Measurements from ENCODE around the gene MAP3K10.

The MAP3K10 gene

GRCh38 chr19:40234429-40235237 is 43.4 kb downstream of the MAP3K10 start:
- DNase-seq, result no peak

- no peak for DNase-seq
These were observed 44.2 kb downstream of the MAP3K10 start for GRCh38 chr19:40235238-40236025.

- no peak for DNase-seq
These were observed 44.8 kb downstream of the MAP3K10 start for GRCh38 chr19:40236026-40236355.

GRCh38 chr19:40236366-40236765 is 45.1 kb downstream of the MAP3K10 start:
- no peak for DNase-seq

- no peak for DNase-seq
These were observed 46.6 kb downstream of the MAP3K10 start for GRCh38 chr19:40237791-40238190.

GRCh38 chr19:40238775-40239174 is 47.5 kb downstream of the MAP3K10 start:
- DNase-seq, result no peak

- DNase-seq, result no peak
These were observed 48.4 kb downstream of the MAP3K10 start for GRCh38 chr19:40239415-40240226.

GRCh38 chr19:40240332-40240731 is 49.1 kb downstream of the MAP3K10 start:
- no peak for DNase-seq

- DNase-seq, result no peak
These were observed 50.0 kb downstream of the MAP3K10 start for GRCh38 chr19:40241125-40241808.

- no peak for DNase-seq
These were observed 50.7 kb downstream of the MAP3K10 start for GRCh38 chr19:40241809-40242384.

GRCh38 chr19:40242480-40242879 is 51.3 kb downstream of the MAP3K10 start:
- DNase-seq, result no peak

GRCh38 chr19:40243181-40243580 is 52.0 kb downstream of the MAP3K10 start:
- DNase-seq, result no peak

- no peak for DNase-seq
These were observed 53.5 kb downstream of the MAP3K10 start for GRCh38 chr19:40244579-40245317.

- DNase-seq, result no peak
These were observed 54.4 kb downstream of the MAP3K10 start for GRCh38 chr19:40245506-40246128.

- DNase-seq, result no peak
These were observed 55.3 kb downstream of the MAP3K10 start for GRCh38 chr19:40246292-40247073.

- no peak for DNase-seq
These were observed 56.0 kb downstream of the MAP3K10 start for GRCh38 chr19:40247178-40247577.

GRCh38 chr19:40247735-40248262 is 56.6 kb downstream of the MAP3K10 start:
- no peak for DNase-seq

- DNase-seq, result no peak
These were observed 58.0 kb downstream of the MAP3K10 start for GRCh38 chr19:40249201-40249600.

GRCh38 chr19:40249781-40250180 is 58.6 kb downstream of the MAP3K10 start:
- no peak for DNase-seq

- DNase-seq, result no peak
These were observed 60.0 kb downstream of the MAP3K10 start for GRCh38 chr19:40251244-40251643.
